ENCODE measurements around the gene GGN.

The GGN gene

DNA sequence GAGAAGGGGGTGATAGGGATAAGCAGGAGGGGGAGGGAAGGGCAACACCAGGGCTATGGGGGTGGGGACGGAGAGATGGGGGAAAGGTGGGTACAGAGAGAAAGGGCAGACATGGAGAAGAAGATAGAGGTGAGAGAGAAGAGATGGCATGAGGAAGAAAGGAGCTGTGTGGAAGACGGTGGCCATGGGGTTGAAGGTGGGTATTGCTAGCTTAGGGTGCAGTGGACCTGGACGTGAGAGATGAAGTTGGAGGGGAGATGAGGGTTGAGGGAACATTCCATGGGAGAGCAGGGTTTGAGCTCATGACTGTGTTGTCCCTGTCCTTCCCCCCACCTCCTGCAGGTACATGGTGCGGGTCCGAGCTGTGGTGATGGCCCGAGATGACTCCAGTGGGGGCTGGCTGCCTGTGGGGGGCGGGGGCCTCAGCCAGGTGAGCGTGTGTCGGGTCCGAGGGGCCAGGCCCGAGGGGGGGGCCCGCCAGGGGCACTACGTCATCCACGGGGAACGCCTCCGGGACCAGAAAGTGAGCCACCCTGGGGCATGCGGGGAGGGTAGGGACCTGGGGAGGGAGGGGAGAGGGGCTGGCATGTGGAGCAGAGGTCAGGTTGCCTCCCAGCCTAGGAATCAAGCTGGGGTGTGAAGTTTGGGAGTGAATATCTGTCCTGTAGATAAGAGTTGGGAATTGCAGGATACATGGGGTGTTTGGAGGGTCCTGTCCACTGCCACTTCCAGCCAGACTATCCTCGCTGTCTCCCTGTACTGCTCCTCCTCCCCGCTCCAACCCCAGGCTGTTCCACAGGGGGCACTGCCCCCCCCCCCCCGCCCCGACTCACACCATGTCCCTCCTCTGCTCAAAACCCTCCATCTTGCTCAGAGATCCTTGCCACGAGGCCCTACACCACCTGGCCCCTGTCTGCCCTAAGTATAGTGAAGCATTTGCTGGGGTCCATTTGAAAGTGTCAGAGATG lies 2.4 kb upstream of the GGN start:
- in situ Hi-C loops (cut with MboI; ENCODE audit: low sequenced_read_pairs): loop anchor here (10.0 kb wide), 1 partner anchor 235 kb away; no protein-coding TSS in a partner anchor

DNA sequence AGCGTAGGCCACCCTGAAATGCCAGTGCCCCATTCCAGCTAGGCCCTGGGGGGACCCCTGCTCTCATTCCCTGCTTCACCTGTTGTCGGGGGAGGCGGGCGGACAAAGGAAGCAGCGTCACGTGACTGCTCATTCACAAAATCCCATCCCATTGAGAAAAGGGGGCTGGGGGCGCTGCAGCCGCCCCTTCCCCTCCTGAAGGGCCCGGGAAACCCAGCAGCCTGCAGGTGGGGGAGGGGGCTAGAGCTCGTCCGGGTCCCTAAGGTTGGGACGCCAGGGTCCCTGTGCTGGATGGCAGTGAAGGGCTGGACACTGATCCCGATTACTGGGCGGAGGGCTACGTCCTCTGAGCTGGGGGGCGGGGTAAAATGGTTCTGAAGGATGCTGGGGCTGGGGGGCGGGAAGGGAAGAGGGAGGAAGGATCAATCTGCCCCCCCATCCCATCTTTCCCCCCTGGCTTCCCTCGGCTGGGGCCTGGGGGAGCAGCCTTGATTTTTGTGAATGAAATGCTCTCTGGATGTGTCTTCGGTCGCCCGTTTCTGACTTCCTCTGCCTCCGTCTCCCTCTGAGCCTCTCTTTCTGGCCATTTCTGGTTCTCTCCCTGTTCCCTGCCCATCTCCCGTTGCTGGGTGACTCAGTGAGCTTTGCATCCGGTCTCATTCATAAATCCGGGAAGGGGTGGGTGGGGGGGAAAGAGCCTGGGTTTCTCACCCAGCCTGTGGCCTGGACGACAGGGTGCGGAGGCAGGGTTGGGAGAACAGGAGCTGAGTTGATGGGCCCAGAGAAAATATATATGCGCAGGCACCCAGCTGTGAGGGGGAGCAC lies 1.5 kb upstream of the GGN start:
- in situ Hi-C loops (cut with MboI; ENCODE audit: low sequenced_read_pairs): no loop called here

DNA sequence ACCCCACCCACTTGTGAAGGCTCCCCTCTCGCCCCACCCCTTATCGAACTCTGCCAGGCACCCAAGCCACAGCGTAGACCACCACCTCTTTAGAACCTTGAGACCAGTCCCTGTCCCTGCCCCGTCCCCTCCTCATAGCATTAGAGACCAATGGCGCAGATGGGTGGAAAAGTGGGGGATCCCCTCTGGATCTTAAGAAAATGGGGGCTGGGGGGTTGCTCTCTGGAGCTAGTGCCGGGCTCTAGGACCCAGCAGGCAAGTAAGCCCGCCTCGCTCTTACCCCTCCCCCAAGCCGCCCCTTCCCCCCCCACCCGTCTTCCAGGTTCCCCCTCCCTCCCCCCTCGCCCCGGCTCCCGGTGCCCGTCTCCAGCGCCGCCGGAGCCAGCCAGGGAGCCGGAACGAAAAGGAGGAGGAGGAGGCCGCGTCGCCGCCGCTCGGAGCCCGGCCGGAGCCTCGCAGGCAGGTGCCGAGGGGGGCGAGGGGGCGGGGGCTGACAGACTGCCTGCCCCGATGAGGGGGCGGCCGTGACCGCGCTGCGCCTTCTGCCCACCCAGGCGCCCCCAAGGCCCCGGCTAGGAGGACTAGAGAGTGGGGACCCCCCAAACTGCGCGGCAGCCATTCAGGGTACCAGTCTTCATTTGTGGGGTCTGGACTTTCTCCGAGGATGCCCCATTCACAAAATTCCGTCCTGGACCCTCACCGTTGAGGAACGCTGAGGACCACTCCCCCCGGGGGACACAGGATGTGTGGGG lies 691 bp upstream of the GGN start, which contains the start of gene SPRED3:
Gene SPRED3, plus strand, starts transcription at position 349 of the 752 bp plus-strand sequence. CDS start 1,606 bp downstream, outside the sequence.
- in situ Hi-C loops (cut with MboI; ENCODE audit: low sequenced_read_pairs): no loop called here

DNA sequence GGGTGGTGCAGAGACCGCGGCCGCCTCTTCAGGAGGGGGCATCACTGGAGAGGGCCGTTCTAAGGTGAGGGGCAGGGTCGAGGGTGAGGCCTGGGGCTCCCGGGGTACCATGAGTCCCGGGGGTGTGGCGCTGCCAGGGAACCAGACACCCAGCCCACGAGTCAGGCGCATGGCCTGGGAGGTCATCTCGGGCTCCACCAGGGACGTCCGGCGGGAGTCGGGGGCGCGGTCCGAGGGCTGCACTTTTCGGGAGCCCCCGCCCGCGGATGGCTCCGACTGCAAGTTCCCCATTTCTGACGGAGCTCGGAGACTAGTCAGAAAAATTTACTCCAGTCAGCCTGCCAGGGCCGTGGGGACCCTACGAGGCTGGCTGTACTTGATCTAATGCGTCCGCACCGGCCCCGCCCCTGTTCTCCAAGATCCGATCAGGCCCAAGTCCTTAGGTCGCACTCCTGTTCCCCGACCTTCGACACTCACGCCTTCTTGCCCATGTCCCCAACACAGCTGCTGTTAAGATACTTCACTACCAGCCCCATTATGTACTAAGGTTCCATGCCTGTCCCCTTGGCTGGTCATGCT lies 774 bp downstream of the GGN start:
- in situ Hi-C loops (cut with MboI; ENCODE audit: low sequenced_read_pairs): no loop called here

DNA sequence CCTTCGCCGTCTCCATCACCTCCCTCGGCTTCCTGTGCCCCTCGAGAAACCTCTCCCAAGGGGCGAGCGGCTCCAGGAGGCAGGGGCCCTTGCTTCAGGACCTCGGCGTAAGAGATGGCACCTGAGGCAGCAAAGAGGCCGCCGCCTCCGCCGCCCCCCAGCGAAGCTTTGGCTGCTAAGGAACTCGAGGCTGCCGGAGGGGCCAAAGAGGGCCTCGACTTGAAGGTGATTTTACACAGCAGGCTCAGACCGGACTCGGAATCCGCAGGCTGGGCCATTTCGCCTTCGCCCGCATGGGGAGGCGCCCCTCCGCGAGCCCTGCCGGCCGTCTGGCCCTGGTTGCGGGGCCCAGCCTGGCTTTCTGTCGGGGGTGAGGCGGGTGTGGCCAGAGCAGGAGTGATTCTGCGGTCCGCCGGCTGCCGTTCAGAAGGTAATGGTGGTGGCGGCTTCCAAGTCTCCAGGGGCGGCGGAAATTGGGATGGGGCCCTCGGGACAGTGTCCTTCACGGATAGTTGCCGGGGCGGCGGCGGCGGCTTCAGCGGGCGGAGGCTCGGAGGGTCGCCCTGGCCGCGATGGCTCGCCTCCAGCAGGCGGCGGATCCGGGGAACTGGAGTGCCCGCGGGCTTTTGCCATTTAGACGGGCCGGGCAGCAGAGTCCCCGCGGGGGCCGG lies 1.4 kb downstream of the GGN start:
- in situ Hi-C loops (cut with MboI; ENCODE audit: low sequenced_read_pairs): no loop called here

DNA sequence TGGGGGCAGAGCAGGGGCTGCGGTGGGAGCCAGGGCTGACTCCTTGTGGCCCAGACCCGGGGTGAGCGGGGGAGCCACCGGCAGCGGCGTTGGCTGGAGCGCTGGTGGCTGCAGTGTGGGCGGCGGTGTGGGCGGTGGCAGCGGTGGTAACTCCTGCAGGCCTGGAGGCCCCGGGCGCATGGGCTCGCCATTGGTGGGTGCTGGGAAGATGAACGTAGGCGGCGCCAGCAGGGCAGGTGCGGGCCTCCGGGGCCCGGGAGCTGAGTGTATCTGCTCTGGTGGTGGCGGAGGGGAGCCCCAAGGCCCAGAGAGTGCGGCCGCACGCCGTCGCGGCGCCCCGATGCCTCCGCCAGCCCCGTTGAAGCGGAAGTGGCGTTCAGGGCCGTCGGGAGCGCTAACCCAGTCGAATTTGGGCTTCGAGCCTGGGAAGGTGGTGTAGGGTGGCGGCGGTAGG lies 2.0 kb downstream of the GGN start:
- in situ Hi-C loops (cut with MboI; ENCODE audit: low sequenced_read_pairs): no loop called here

DNA sequence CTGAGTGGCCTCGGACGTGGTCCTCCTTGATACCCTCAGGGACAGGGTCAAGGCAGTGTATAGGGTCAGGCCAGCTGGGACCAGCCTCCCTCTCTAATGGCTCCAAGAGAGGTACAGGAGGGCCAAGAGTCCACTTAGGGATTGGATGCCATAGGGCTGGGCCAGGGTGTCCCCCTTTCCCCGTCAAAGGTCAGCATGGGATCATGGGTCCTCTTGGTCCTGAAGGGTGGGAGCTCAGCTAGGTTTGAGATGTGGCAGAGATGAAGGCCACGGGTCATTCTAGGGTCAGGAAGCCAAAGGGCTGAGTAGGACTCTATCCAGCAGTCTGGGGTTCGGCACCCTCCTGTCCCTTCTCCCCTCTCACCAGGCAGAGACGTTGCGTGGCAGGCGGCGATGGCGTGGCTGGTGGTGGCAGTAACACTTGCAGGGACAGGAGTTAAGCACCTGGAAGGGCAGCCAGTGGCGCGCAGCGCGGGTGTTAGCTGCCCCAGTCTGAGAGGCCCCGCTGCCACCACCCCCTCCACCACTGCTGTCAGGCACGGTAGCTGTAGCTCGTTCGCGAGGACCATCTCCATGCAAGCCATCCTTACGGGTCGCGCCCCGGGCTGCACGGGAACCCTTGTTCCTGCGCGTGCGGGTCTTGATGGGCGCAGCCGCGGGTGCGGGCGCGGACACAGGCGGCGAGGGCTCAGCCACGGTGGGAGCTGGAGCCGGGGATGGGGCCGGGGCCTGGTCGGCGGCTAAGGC lies 2.6 kb downstream of the GGN start:
- in situ Hi-C loops (cut with MboI; ENCODE audit: low sequenced_read_pairs): no loop called here

DNA sequence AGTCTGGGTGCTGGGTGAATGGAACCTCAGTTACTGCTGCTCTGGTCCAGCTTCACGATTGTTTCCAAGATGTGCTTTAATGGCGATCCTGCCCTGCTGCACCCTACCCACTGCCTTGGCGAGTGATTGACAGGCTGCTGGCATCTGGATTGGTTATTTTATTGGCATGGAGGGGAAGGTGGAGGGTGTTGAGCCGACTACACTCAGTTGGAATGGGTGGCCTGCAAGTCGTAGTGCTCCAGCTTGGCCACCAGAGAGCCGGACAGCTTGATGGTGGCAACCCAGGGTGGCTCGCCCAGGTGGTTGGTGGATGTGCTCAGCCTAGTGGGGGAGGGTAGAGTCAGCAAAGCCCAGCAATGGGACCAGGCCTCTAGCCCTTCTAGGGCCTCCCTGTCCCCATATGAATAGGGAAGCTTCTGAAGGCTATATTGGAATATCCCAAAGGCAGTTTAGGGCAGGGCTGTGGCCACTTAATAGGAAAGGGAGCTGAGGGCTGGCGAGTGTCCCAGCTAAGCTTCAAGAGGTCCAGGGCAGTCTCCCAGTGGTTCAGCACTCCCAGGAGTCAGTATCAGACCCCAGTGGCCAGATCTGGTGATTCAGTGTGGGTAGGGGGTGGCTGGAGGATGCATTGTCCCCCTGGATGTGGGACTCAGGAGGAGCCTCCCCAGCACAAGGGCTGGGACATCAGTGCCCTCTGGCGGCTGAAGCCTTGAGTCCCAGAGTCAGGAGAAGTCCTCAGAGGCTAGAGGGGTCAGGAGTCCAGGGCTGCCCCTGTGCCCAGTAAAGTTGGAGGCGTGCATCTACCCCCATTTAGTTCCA lies 3.4 kb downstream of the GGN start:
- in situ Hi-C loops (cut with MboI; ENCODE audit: low sequenced_read_pairs): no loop called here

DNA sequence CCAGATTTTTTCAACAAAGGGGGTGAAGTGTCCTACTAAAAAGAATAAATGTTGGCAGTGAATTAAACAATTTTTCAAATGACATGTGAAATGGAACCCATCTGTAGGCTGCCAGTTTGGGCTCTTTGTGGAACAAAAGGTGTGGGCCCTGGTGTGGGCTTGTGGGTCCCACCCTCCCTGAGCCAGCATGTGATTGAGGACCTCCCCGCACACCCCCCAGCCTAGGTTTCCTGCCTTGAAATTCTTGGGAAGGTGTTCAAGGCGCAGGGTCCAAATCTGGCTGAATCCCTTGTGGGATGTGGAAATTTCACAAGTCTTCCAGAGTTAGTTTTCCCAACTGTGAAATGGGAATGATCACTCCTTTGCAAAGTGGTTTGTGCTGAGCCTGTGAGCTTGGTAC lies 4.1 kb downstream of the GGN start:
- in situ Hi-C loops (cut with MboI; ENCODE audit: low sequenced_read_pairs): no loop called here

DNA sequence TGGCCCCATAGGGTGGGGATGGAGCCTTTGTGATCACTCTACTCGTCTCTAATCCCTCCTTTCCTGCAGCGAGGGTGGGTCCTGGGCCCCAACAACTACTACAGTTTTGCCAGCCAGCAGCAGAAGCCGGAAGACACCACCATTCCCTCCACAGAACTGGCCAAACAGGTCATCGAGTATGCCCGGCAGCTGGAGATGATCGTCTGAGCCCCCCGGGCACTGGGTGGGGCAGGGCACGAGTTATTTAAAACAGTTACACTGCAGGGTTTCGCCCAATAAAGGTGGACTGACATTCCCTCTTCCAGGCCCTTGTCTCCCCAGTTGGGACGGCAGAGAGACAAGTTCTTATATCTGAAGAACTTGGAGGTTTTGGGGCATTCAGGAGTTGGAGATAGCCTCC lies 4.7 kb downstream of the GGN start:
- in situ Hi-C loops (cut with MboI; ENCODE audit: low sequenced_read_pairs): no loop called here

DNA sequence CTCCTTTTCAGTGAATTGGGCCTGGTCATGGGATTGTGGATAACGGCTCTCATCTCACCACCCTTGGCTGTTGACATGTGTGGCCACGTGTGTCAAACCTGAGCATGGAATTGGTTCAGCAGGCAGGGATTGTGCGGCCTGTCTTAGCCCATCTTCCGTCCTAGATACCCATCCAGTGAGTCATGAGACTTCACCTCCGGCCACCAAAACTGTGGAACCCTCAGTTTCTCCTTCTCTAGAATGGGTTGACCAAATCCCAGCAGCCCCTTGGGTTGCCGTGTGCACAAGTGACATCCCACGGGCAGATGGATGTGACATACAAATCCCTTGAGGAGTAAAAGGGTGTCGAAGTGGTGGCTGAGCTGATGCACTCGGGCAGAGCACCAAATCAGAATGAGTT lies 6.7 kb downstream of the GGN start:
- in situ Hi-C loops (cut with MboI; ENCODE audit: low sequenced_read_pairs): no loop called here

DNA sequence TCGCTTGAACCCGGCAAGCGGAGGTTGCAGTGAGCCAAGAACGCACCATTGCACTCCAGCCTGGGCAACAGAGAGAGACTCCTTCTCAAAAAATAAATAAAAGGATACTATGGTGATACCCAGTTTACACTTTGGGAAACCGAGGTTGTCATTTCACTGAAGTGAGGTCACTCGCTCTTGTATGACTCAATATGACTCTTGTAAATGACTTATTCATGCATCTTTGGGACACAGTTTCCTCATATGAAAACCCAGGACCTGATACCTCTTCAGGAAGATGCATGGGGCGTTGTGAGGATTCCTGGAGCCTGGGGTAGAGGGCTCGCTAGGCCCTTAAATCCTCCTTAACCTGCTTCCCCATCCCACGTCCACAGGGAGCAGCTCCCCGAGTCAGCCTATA lies 9.0 kb downstream of the GGN start:
- in situ Hi-C loops (cut with MboI; ENCODE audit: low sequenced_read_pairs): no loop called here

DNA sequence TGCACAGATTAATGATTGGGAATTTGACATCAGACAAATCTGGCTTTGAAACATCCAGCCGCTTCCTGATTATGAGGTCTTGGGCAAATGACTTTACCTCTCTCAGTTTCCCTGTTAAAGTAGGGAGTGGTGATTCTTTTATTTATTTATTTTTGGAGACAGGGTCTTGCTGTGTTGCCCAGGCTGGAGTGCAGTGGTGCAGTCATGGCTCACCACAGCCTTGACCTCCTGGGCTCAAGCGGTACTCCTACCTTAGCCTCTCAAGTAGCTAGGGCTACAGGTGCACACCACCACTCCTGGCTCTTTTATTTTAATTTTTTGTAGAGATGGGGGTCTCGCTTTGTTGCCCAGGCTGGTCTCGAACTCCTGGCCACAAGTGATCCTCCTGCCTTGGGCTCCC lies 10.8 kb downstream of the GGN start:
- in situ Hi-C loops (cut with MboI; ENCODE audit: low sequenced_read_pairs): no loop called here

DNA sequence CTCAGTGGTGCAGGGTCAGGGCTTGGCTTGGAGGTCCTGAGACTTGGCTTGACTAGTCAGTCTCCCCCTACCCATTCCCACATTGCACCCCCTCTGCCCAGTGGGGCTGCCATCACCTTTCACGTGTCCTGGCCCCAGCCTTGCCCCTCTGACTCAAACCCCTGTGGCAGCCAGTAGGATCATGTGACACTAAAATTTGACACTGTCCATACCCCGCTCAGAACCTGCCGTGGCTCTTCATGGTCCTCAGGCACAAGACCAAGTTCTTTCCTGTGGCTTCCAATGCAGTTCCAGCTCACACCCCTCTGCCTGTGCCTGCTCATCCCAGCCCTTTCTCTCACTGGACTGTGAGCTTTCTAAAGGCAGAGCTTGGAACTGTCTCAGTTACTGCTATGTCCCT lies 11.3 kb downstream of the GGN start:
- in situ Hi-C loops (cut with MboI; ENCODE audit: low sequenced_read_pairs): no loop called here

DNA sequence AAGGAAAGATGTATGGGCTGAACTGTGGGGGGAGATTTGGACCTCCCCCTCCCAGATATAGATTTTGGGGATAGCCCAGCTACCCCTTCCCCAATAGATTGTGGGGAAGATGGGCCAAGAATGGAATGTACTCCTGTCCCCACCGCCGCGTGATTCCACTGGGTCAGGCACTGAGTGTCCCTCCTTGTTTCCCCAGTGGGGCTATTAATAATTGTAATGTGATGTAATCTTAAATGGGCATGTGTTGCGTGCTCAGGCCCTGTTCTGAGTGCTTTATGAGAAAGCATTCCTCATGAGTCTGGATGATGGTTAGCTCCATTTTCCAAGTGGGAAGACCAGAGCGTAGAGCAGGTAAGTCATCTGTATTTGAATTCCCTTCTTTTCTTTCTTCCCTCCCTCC lies 12.1 kb downstream of the GGN start:
- in situ Hi-C loops (cut with MboI; ENCODE audit: low sequenced_read_pairs): no loop called here

DNA sequence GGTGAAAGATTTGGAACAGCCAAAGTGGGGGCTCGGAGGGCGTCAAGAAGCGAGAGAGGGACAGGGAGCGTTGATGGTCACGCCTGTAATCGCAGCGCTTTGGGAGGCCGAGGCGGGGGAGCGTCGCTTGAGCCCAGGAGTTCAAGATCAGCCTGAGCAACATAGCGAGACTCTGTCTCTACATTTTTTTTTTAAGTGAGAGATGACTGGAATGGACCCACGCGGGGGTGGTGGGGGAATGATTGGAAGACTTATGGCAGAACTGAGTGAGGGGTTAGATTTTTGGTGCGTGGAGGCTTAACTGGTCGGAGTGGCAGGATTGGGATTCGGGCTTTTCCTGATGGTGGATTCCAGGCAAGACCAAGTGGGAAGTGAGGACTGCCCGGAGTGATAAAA lies 12.7 kb downstream of the GGN start:
- in situ Hi-C loops (cut with MboI; ENCODE audit: low sequenced_read_pairs): no loop called here

DNA sequence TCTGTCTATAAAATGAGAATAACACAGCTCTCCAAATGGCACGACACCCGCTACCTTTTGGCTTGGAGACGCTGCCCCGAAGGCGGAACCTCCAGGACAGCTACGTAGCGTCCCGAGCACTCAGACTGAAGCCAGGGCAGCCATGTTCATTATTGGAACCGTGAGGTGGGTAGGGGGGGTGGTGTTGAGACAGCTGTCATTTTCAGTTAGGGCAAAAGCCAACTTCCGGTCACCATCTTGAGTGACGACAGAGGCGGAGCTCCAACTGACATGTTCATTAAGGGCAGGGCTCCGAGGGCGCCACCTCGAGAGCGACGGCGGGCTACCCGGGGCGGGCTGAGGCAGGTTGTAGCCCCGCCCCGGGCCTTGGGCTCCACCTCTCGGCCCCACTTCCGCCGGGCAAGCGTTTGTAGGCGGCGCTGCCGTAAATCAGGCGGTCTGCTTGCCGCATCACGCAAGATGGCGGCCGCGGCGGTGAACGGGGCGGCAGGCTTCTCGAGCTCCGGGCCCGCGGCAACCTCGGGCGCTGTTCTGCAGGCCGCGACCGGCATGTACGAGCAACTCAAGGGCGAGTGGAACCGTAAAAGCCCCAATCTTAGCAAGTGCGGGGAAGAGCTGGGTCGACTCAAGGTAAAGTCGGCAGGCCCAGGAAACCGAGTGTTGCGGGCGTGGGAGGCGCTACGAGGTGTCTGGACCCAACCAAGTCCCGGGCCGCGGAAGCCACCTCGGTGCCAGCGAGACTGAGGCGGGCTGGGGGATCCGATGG lies 13.3 kb downstream of the GGN start, which contains the start of gene PSMD8:
Gene PSMD8, plus strand, starts transcription at position 240 of the 766 bp plus-strand sequence. Its CDS starts 31 bp downstream, at position 271.
- in situ Hi-C loops (cut with MboI; ENCODE audit: low sequenced_read_pairs): loop anchor here (25.0 kb wide), 1 partner anchor 462 kb away; the partner anchor contains the start of genes SIPA1L3 and WDR87

Data from HL-60/S4 treated with phorbol 12-myristate 13-acetate at 8.2 ng/mL for 4 days and 3 days (cell line).